ENCODE measurements around the gene UBE3B. TPM values are rescaled to one million over a fixed set of nuclear protein-coding genes. Genes with fewer than 3 reads are reported as not detected.

The UBE3B gene
- total RNA-seq, 4 donors from 2014 or later, result 34.4 to 73.0 (median 71.6) TPM

DNA sequence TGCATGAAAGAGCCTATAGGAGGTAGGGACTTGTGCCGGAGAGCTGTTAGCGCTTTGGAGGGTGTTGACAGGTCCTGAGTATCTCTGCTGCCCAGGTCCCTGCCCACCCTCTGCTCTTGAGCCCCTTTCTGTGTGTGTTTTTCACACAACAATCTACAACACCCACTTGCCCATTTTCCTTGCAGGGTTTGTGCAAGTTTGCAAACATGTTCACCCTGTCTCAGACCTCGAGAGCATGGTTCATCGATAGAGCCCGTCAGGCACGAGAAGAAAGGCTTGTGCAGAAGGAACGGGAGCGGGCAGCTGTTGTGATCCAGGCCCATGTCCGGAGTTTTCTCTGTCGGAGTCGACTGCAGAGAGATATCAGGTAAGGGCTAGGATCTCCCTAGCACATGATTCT is 5.9 kb downstream of the UBE3B start:
- no peak for DNase-seq
- H3K27me3 ChIP-seq, result no peaks in the 10 kb centered on the region
- intact Hi-C loops (cut with DNase I; ENCODE audit: low total_unique reads) (no loop called here), in situ Hi-C loops (cut with MboI; ENCODE audit: low pct_ligation_motif_present in 1 of 4, low pct_unique_long_range_greater_than_20kb in 1 of 4, low sequenced_read_pairs in 3 of 4) (no loop called here)
- H3K9me3 ChIP-seq, result no peaks in the 10 kb centered on the region
- WGBS, 2 donors (ENCODE audit: low coverage in 1 of 2), result 92 to 96% methylated on average over 8 to 11 of the region's 11 CpGs
- H3K36me3 ChIP-seq, result peaks cover 0 to 53% (median 22%) of the 10 kb centered on the region in 4 donors
- no peak overlapping the region for H3K4me3 ChIP-seq
- TF ChIP-seq POLR2A (IDR thresholded peaks at IDR 0.05) (no peak), EP300 (IDR thresholded peaks at IDR 0.05; ENCODE audit: low read depth) (no peak), POLR2AphosphoS5 (IDR thresholded peaks at IDR 0.05) (no peak)
- TF ChIP-seq, protein P1, sequence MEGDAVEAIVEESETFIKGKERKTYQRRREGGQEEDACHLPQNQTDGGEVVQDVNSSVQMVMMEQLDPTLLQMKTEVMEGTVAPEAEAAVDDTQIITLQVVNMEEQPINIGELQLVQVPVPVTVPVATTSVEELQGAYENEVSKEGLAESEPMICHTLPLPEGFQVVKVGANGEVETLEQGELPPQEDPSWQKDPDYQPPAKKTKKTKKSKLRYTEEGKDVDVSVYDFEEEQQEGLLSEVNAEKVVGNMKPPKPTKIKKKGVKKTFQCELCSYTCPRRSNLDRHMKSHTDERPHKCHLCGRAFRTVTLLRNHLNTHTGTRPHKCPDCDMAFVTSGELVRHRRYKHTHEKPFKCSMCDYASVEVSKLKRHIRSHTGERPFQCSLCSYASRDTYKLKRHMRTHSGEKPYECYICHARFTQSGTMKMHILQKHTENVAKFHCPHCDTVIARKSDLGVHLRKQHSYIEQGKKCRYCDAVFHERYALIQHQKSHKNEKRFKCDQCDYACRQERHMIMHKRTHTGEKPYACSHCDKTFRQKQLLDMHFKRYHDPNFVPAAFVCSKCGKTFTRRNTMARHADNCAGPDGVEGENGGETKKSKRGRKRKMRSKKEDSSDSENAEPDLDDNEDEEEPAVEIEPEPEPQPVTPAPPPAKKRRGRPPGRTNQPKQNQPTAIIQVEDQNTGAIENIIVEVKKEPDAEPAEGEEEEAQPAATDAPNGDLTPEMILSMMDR (IDR thresholded peaks at IDR 0.05), result no peak
- no peak overlapping the region for H3K27ac ChIP-seq
- peaks cover 4 to 13% (median 8%) of the 10 kb centered on the region in 4 donors for H3K4me1 ChIP-seq

DNA sequence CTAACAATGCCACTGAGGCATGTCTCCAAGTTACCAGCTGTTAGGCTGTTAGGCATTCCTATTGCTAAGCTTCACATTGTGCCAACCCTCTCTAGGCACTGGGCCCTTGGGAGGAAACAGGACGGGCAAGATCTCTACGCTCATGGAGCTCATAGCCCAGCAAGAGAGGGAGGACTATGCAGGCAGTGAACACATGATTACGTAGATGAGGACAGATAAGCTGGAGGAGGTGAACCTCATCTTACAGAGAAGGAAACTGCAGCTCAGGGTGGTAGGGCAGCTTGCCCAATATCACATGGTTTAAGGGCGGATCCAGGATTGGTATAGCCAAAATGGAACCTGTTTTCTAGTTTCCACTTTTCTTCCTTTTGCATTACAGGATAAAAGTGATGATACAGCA is 7.8 kb downstream of the UBE3B start:
- intact Hi-C loops (cut with DNase I; ENCODE audit: low total_unique reads), result no loop called here

DNA sequence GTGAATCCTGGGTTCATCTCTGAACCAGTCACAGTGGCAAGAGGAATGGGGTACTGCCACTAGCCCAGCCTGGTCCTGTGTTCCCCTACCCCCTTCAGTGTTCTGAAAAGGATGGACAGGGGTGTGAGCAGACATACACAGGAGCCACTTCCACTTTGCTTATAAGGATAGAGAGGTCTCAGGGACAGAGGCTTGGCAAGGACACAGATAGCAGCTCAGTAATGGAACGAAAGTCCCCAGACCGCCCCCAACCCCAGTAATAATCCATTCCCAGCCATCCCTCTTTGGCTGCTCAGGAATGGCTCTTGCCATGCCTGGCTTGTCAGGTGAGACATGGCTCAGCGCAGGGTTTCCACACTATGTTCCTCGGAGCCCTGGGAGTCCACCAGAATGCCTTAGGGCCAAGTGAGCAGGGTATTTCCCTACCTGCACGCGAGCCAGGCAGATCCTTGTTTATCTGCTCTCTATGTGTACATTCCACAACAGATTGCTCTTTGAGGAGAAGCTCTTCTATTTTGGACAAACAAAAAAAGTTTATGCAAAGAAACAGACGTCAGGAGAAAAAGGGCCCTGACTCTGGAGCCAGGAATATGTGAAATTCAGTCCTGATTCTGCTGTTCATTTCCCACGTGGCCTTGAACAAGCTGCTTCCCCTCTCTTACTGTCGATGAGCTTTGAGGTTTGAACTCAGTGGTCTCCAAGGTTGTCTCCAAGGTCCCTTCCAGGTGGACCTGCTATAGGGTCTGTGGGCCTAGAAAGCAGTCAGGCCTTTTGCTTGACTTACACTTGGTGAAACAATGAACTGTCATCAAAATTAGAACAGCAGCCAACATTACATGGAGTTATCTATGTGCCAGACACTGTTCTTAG is 10.0 kb downstream of the UBE3B start:
- Histone ChIP-seq H3K4me1 (no peaks in the 10 kb centered on the region), H3K9me3 (no peaks in the 10 kb centered on the region), H3K4me3 (no peak overlapping the region), H3K36me3 (peaks cover 0 to 88% (median 43%) of the 10 kb centered on the region in 4 donors), H3K27me3 (no peaks in the 10 kb centered on the region), H3K27ac (no peak overlapping the region)
- no peak for DNase-seq
- no peak for TF ChIP-seq POLR2AphosphoS5 (IDR thresholded peaks at IDR 0.05)
- TF ChIP-seq EP300 (IDR thresholded peaks at IDR 0.05; ENCODE audit: low read depth), result no peak
- TF ChIP-seq, protein P1 (IDR thresholded peaks at IDR 0.05), result no peak
- no peak for TF ChIP-seq POLR2A (IDR thresholded peaks at IDR 0.05)
- WGBS, 2 donors (ENCODE audit: low coverage in 1 of 2), result 94% methylated on average over 9 of the region's 9 CpGs; no CpG with 5 or more reads in 1 of the 2 donors
- intact Hi-C loops (cut with DNase I; ENCODE audit: low total_unique reads), result no loop called here
- in situ Hi-C loops (cut with MboI; ENCODE audit: low pct_ligation_motif_present in 1 of 4, low pct_unique_long_range_greater_than_20kb in 1 of 4, low sequenced_read_pairs in 3 of 4), result no loop called here

More for the DNA sequence above, 7.8 kb downstream of the UBE3B start:
- H3K4me1 ChIP-seq, result no peaks in the 10 kb centered on the region
- no peaks in the 10 kb centered on the region for H3K9me3 ChIP-seq
- H3K27me3 ChIP-seq, result no peaks in the 10 kb centered on the region
- no peak overlapping the region for H3K4me3 ChIP-seq
- no peak overlapping the region for H3K27ac ChIP-seq
- in situ Hi-C loops (cut with MboI; ENCODE audit: low pct_ligation_motif_present in 1 of 4, low pct_unique_long_range_greater_than_20kb in 1 of 4, low sequenced_read_pairs in 3 of 4), result no loop called here
- TF ChIP-seq, protein P1 (IDR thresholded peaks at IDR 0.05), result no peak
- TF ChIP-seq POLR2AphosphoS5 (IDR thresholded peaks at IDR 0.05) (no peak), POLR2A (IDR thresholded peaks at IDR 0.05) (no peak), EP300 (IDR thresholded peaks at IDR 0.05; ENCODE audit: low read depth) (no peak)
- peaks cover 0 to 72% (median 33%) of the 10 kb centered on the region in 4 donors for H3K36me3 ChIP-seq
- DNase-seq, result no peak
- WGBS, 2 donors (ENCODE audit: low coverage in 1 of 2), result 96% methylated on average over 4 of the region's 4 CpGs; no CpG with 5 or more reads in 1 of the 2 donors

DNA sequence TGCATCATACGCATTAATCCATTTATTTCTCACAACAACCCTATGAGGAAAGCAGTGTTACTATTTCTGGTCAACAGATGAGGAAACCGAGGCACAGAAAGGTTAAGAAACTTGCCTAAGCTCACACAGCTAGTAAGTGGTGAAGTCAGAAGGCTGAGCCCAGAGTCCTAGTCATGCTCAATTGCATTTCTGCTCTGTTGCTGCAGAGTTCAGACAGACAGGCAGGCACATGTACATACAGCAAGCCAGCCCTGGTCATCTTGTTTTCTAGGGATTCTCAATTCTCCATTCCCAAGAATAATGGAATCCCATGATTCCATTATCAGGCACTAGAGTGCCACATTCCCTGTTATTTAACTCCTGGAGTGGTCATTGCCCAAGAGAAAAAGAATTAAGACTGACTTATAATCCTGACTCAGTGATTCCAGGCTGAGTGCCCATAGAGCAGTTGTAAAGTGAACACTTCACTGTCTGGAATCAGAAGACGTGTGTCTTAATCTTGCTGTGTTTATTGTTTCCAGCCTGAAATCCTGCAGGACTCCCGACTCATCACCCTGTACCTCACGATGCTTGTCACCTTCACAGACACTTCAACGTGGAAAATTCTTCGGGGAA is 10.7 kb downstream of the UBE3B start:
- Histone ChIP-seq H3K27me3 (no peaks in the 10 kb centered on the region), H3K4me3 (no peak overlapping the region), H3K27ac (no peak overlapping the region), H3K9me3 (no peaks in the 10 kb centered on the region), H3K36me3 (peaks cover 0 to 86% (median 43%) of the 10 kb centered on the region in 4 donors), H3K4me1 (no peaks in the 10 kb centered on the region)
- 82 to 92% methylated on average over 4 to 7 of the region's 7 CpGs for WGBS, 2 donors (ENCODE audit: low coverage in 1 of 2)
- DNase-seq, result no peak
- TF ChIP-seq EP300 (IDR thresholded peaks at IDR 0.05; ENCODE audit: low read depth), result no peak
- TF ChIP-seq, protein P1 (IDR thresholded peaks at IDR 0.05), result no peak
- TF ChIP-seq POLR2AphosphoS5 (IDR thresholded peaks at IDR 0.05), result no peak
- no peak for TF ChIP-seq POLR2A (IDR thresholded peaks at IDR 0.05)
- intact Hi-C loops (cut with DNase I; ENCODE audit: low total_unique reads), result no loop called here
- in situ Hi-C loops (cut with MboI; ENCODE audit: low pct_ligation_motif_present in 1 of 4, low pct_unique_long_range_greater_than_20kb in 1 of 4, low sequenced_read_pairs in 3 of 4), result no loop called here
